B cell (primary cell): ENCODE results near the gene RGS19. TPM values are rescaled to one million over a fixed set of nuclear protein-coding genes. Genes with fewer than 3 reads are reported as not detected.
A peak's percentile ranks its signal among the peaks of the same experiment; 100 is the strongest.

Experiments used
- ATAC-seq: fragments of 200-7000 bp; cut with Tn5 transposase; one replicate; pipeline ENCODE4 v1.10.0; 2021; ENCODE audit warnings: low read depth, mild to moderate bottlenecking, moderate number of reproducible peaks, moderate library complexity
- CTCF ChIA-PET: fragments of 350-600 bp; sonication (Branson Sonifier 250); formaldehyde crosslinking; loops from one replicate; lab custom pipeline; 2021; ENCODE audit warnings: antibody characterized with exemption, inconsistent platforms; lab: Charles Lee
- POLR2A ChIA-PET: fragments of 350-600 bp; sonication (Branson Sonifier 250); formaldehyde crosslinking; loops from one replicate; lab custom pipeline; 2021; ENCODE audit warnings: antibody characterized with exemption; lab: Charles Lee
- DNase-seq: peaks from one replicate; pipeline ENCODE4 v3.0.0; 2013
- H2AFZ ChIP-seq: 2 replicates; pipeline ENCODE4 v1.6.1; 2012; ENCODE audit warnings: mild to moderate bottlenecking, low read depth, low read length; ENCODE audit not compliant: insufficient read depth, poor library complexity, severe bottlenecking
- H3K27ac ChIP-seq, 2 donors: 1 replicate in 1 of 2; 2 replicates in 1 of 2; pipeline ENCODE4 v1.5.1; 2012 to 2013; ENCODE audit warnings: low read length in 2 of 2, mild to moderate bottlenecking in 2 of 2, moderate library complexity in 1 of 2
- H3K27me3 ChIP-seq, 4 experiments: fragments of 200-600 bp in 1 of 4; sonication (generic) in 1 of 4; replicated peaks in 1 of 4; 1 replicate in 2 of 4; 2 replicates in 2 of 4; pipeline versions ENCODE4 v1.6.1 to v1.7.0; 2013 to 2016; ENCODE audit warnings: low read length in 3 of 4, mild to moderate bottlenecking in 2 of 4, mixed read lengths in 1 of 4, moderate library complexity in 1 of 4; ENCODE audit not compliant: insufficient read depth in 4 of 4, control insufficient read depth in 3 of 4; ENCODE audit errors: control extremely low read depth in 1 of 4
- H3K36me3 ChIP-seq, 2 experiments: replicated peaks in 1 of 2; 1 replicate in 1 of 2; 2 replicates in 1 of 2; pipeline versions ENCODE4 v1.6.1 to v1.7.1; 2013; ENCODE audit warnings: low read length in 1 of 2; ENCODE audit not compliant: insufficient read depth in 2 of 2, control insufficient read depth in 1 of 2; ENCODE audit errors: control extremely low read depth in 1 of 2, extremely low read depth in 1 of 2
- H3K4me1 ChIP-seq, 2 donors: fragments of 200-600 bp in 1 of 2; sonication (generic) in 1 of 2; 1 replicate in 1 of 2; 2 replicates in 1 of 2; pipeline versions ENCODE4 v1.5.1 to v1.6.1; 2013 to 2017; ENCODE audit warnings: low read length in 2 of 2; ENCODE audit not compliant: control insufficient read depth in 2 of 2, insufficient read depth in 2 of 2
- H3K4me2 ChIP-seq: replicated peaks from 2 replicates; pipeline ENCODE3; 2012; ENCODE audit warnings: mild to moderate bottlenecking, low read depth, low read length; ENCODE audit not compliant: poor library complexity, severe bottlenecking
- H3K4me3 ChIP-seq, 5 experiments: fragments of 200-600 bp in 1 of 5; sonication (generic) in 1 of 5; 1 replicate in 3 of 5; 2 replicates in 2 of 5; pipeline versions ENCODE4 v1.5.1 to v1.7.0; 2011 to 2016; ENCODE audit warnings: low read length in 4 of 5, mild to moderate bottlenecking in 4 of 5, low read depth in 2 of 5, control low read depth in 1 of 5, moderate library complexity in 1 of 5; ENCODE audit not compliant: insufficient read depth in 1 of 5; ENCODE audit errors: control extremely low read depth in 1 of 5, extremely low read depth in 1 of 5
- H3K79me2 ChIP-seq: fragments of 200-600 bp; sonication (generic); one replicate; pipeline ENCODE4 v1.6.0; 2016; ENCODE audit warnings: low read length; ENCODE audit not compliant: control insufficient read depth, insufficient read depth
- H3K9ac ChIP-seq: fragments of 200-600 bp; sonication (generic); 2 replicates; pipeline ENCODE4 v1.6.1; 2017; ENCODE audit warnings: mild to moderate bottlenecking, low read length, moderate library complexity
- H3K9me3 ChIP-seq, 3 donors: one replicate each; pipeline versions ENCODE4 v1.6.1 to v1.7.1; 2013; ENCODE audit warnings: low read length in 2 of 3; ENCODE audit not compliant: control insufficient read depth in 2 of 3, insufficient read depth in 1 of 3; ENCODE audit errors: control extremely low read depth in 1 of 3
- H4K20me1 ChIP-seq: 2 replicates; pipeline ENCODE4 v1.6.0; 2012; ENCODE audit warnings: mild to moderate bottlenecking, low read length; ENCODE audit not compliant: insufficient read depth, control insufficient read depth, poor library complexity, severe bottlenecking
- H3K27ac Mint-ChIP-seq: one replicate; pipeline ENCODE4 v1.8.0; 2021; ENCODE audit warnings: mixed read lengths
- H3K27me3 Mint-ChIP-seq: one replicate; pipeline ENCODE4 v1.8.0; 2021; ENCODE audit warnings: mixed read lengths
- H3K4me1 Mint-ChIP-seq: one replicate; pipeline ENCODE4 v1.8.0; 2021; ENCODE audit warnings: mixed read lengths
- H3K4me3 Mint-ChIP-seq: one replicate; pipeline ENCODE4 v1.8.0; 2021; ENCODE audit warnings: mixed read lengths
- H3K9me3 Mint-ChIP-seq: one replicate; pipeline ENCODE4 v1.8.0; 2022; ENCODE audit warnings: mixed read lengths; ENCODE audit not compliant: insufficient read depth
- EZH2 ChIP-seq: IDR thresholded peaks from 2 replicates; pipeline ENCODE4 v1.6.1; 2012; ENCODE audit warnings: borderline replicate concordance, low read depth, mild to moderate bottlenecking, moderate library complexity, low read length; ENCODE audit not compliant: insufficient read depth, poor library complexity, severe bottlenecking
- WGBS: methylation state at CpG from one replicate; pipeline ENCODE4 v1.1.5; 2013; ENCODE audit warnings: missing lambda C conversion rate; ENCODE audit not compliant: insufficient coverage; 5-methylcytosine and 5-hydroxymethylcytosine counted together
- intact Hi-C: fragments of 100-400 bp; cut with micrococcal nuclease; formaldehyde crosslinking; loops from one replicate; pipeline ENCODE4 v1.10.0; 2022
- polyA plus RNA-seq: library from polyadenylated mRNA; depleted of rRNA; stranded (reverse); fragments of >200 nt; gene quantifications from 2 replicates; pipeline ENCODE4 v1.2.3, GENCODE V29; 2012
- total RNA-seq, 2 donors: library from RNA; stranded (reverse); fragments of 120-200 nt in 1 of 2; gene quantifications; 1 replicate in 1 of 2; 2 replicates in 1 of 2; pipeline versions ENCODE4 v1.2.3 to v1.2.4, GENCODE V29; 2013 to 2022
- TF ChIP-seq, protein P1 (sequence below): fragments of 200-600 bp; IDR thresholded peaks from one replicate; pipeline ENCODE4 v1.8.0; 2022; ENCODE audit warnings: antibody characterized with exemption, mild to moderate bottlenecking

The RGS19 gene
- total and polyA plus RNA-seq, 2 donors (not counting 1 experiment from before 2014, with no cell fraction given): 69.4 to 203 TPM

DNA sequence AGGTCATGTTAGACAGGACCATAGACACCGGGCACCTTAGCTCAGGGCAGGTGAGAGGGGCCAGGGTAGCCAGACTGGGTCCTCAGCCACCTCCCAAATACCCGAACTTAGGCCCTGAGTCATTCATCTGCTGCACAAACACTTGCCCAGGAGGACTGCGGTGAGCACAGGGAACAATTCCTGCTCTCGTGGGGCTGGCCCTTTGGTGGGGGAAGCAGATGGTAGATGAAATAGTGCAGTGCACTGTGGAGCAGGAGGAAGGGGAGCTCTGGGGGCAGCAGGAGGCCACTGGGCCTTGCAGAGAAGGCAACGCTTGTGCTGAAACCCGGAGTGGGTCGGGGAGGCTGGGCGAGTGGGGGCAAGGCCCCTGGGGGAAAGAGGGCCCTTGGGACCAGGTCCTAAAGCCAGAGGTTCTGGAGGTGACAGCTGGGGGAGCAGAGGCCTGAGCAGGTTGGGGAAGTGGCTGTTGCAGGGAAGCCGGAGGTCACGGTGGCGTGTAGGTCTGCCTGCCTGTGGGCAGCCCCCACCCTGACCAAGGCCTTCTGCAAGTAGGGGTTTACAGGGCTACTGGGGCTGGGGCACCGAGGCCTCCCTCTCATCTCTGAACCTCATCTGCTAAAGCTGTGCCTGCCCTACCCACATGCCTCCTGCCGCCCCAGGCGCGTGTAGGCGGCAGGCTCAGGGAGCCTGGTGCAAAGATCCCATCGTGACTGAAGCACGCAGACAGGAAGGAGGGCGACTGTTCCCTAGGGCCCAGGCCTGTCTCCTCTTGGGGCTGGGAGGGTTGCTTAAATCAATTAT is 32.7 kb upstream of the RGS19 start:
- no peak overlapping the region for H3K4me3 Mint-ChIP-seq
- Histone ChIP-seq H4K20me1 (no peaks in the 10 kb centered on the region), H3K27ac (no peak overlapping the region), H3K36me3 (no peaks in the 10 kb centered on the region), H3K4me1 (peaks cover 19 to 38% of the 10 kb centered on the region in 2 donors), H3K27me3 (peaks cover 0 to 3% (median 0%) of the 10 kb centered on the region in 4 experiments), H3K9me3 (no peaks in the 10 kb centered on the region), H3K9ac (no peak overlapping the region), H2AFZ (peak overlapping the region; percentile 33), H3K4me3 (no peak overlapping the region), H3K4me2 (peak overlapping the region; percentile 5), H3K79me2 (no peaks in the 10 kb centered on the region)
- no peak for TF ChIP-seq EZH2
- TF ChIP-seq, protein P1, sequence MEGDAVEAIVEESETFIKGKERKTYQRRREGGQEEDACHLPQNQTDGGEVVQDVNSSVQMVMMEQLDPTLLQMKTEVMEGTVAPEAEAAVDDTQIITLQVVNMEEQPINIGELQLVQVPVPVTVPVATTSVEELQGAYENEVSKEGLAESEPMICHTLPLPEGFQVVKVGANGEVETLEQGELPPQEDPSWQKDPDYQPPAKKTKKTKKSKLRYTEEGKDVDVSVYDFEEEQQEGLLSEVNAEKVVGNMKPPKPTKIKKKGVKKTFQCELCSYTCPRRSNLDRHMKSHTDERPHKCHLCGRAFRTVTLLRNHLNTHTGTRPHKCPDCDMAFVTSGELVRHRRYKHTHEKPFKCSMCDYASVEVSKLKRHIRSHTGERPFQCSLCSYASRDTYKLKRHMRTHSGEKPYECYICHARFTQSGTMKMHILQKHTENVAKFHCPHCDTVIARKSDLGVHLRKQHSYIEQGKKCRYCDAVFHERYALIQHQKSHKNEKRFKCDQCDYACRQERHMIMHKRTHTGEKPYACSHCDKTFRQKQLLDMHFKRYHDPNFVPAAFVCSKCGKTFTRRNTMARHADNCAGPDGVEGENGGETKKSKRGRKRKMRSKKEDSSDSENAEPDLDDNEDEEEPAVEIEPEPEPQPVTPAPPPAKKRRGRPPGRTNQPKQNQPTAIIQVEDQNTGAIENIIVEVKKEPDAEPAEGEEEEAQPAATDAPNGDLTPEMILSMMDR: no peak
- DNase-seq (no peak), ATAC-seq (no peak)
- no peaks in the 10 kb centered on the region for H3K27me3 Mint-ChIP-seq
- no peaks in the 10 kb centered on the region for H3K9me3 Mint-ChIP-seq
- H3K27ac Mint-ChIP-seq: no peak overlapping the region
- peaks cover 31% of the 10 kb centered on the region for H3K4me1 Mint-ChIP-seq
- POLR2A ChIA-PET: no interaction called here
- WGBS: 17% methylated on average over 18 of the region's 19 CpGs
- CTCF ChIA-PET: interaction anchor here (1.6 kb wide), 1 partner anchor 10 kb away, joined by 4 read pairs; no protein-coding TSS in a partner anchor
- intact Hi-C loops: no loop called here

DNA sequence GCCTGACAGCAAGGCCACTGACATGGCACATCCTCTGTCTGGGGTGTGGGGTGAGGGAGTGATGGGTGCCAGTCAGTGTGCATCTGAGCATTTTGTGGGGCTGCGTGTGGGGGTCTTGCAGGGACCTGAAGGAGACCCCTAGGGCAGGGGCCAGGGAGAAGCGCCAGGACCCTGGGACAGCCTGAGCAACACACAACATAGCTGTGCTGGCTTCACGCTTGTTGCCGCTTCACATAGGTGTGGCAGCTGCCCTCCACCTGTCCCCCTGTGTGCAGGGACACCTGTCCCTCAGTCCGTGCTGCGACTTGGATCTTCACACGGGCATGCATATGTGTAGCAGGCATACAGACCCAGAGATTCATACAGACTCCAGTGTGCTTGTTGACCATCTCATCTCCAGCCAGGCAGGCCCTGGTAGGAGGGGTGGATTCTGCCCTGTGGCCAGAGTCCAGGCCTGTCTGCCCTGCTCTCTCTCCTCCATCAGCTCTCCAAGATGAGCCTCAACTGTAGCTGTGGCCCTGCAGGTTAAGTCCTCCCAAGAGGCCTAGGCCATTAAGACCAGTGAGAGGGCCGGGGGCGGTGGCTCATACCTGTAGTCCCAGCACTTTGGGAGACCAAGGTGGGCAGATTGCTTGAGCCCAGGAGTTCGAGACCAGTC is 31.2 kb upstream of the RGS19 start:
- H3K27me3 Mint-ChIP-seq: no peaks in the 10 kb centered on the region
- Histone ChIP-seq H3K4me3 (no peak overlapping the region), H3K79me2 (no peaks in the 10 kb centered on the region), H3K36me3 (no peaks in the 10 kb centered on the region), H3K9me3 (no peaks in the 10 kb centered on the region), H2AFZ (no peak overlapping the region), H3K9ac (no peak overlapping the region), H4K20me1 (no peaks in the 10 kb centered on the region), H3K27ac (no peak overlapping the region), H3K27me3 (peaks cover 0 to 3% (median 0%) of the 10 kb centered on the region in 4 experiments), H3K4me2 (no peak overlapping the region), H3K4me1 (peaks cover 20 to 41% of the 10 kb centered on the region in 2 donors)
- 97% methylated on average over 10 of the region's 10 CpGs for WGBS
- H3K27ac Mint-ChIP-seq: no peak overlapping the region
- H3K9me3 Mint-ChIP-seq: no peaks in the 10 kb centered on the region
- H3K4me1 Mint-ChIP-seq: peaks cover 36% of the 10 kb centered on the region
- POLR2A ChIA-PET: interaction anchor here (0.6 kb wide), 1 partner anchor 46 kb away, joined by 3 read pairs; no protein-coding TSS in a partner anchor
- intact Hi-C loops: no loop called here
- ATAC-seq: no peak
- CTCF ChIA-PET: interaction anchor here (1.6 to 4.6 kb wide), 2 partner anchors 9 to 11 kb away, joined by 4 to 23 read pairs; no protein-coding TSS in a partner anchor
- DNase-seq: no peak
- H3K4me3 Mint-ChIP-seq: no peak overlapping the region
- TF ChIP-seq EZH2: no peak
- TF ChIP-seq, protein P1: no peak
